Stimulated activated naive CD8-positive, alpha-beta T cell treated with anti-CD3 and anti-CD28 coated beads, Interleukin-15, Interleukin-2, amounts not matched to agents 100 ng/mL and 50 ng/mL, for 24 hours (primary cell): ENCODE measurements around the gene TMEM181.
"Not testable (repeated sequence)": the region's sequence is repeated elsewhere in the genome, so short reads cannot be mapped to it uniquely, and the experiment has no call there.

Experiments used
- H3K27ac Mint-ChIP-seq: one replicate; pipeline ENCODE4 v1.8.0; 2021; ENCODE audit warnings: mild to moderate bottlenecking, mixed read lengths
- H3K27me3 Mint-ChIP-seq: one replicate; pipeline ENCODE4 v1.8.0; 2021; ENCODE audit warnings: mixed read lengths
- H3K36me3 Mint-ChIP-seq: one replicate; pipeline ENCODE4 v1.8.0; 2021; ENCODE audit warnings: low read depth, mixed read lengths
- H3K4me1 Mint-ChIP-seq: one replicate; pipeline ENCODE4 v1.8.0; 2021; ENCODE audit warnings: low read depth, mixed read lengths
- H3K4me3 Mint-ChIP-seq: one replicate; pipeline ENCODE4 v1.8.0; 2021; ENCODE audit warnings: mild to moderate bottlenecking, mixed read lengths
- H3K9me3 Mint-ChIP-seq: one replicate; pipeline ENCODE4 v1.8.0; 2021; ENCODE audit warnings: mixed read lengths

Gene TMEM181

GRCh38 chr6:158653577-158654354, 93.9 kb downstream of the TMEM181 start:
- Mint-ChIP-seq H3K27ac (peak overlapping the region; percentile 99), H3K36me3 (peaks cover 78% of the 10 kb centered on the region), H3K4me3 (peak overlapping the region; percentile 91), H3K27me3 (no peaks in the 10 kb centered on the region), H3K9me3 (no peaks in the 10 kb centered on the region), H3K4me1 (peaks cover 75% of the 10 kb centered on the region)

- H3K4me3 Mint-ChIP-seq: peak overlapping the region; percentile 91
Measured at GRCh38 chr6:158654498-158654897, 94.6 kb downstream of the TMEM181 start.

GRCh38 chr6:158654960-158655489, 95.1 kb downstream of the TMEM181 start:
- Mint-ChIP-seq H3K36me3 (peaks cover 85% of the 10 kb centered on the region), H3K9me3 (no peaks in the 10 kb centered on the region), H3K4me1 (peaks cover 75% of the 10 kb centered on the region)

More at GRCh38 chr6:158654498-158654897, 94.6 kb downstream of the TMEM181 start:
- Mint-ChIP-seq H3K9me3 (no peaks in the 10 kb centered on the region), H3K27me3 (no peaks in the 10 kb centered on the region), H3K4me1 (peaks cover 75% of the 10 kb centered on the region), H3K36me3 (peaks cover 85% of the 10 kb centered on the region), H3K27ac (peak overlapping the region; percentile 99)

GRCh38 chr6:158655569-158656450, 95.9 kb downstream of the TMEM181 start:
- Mint-ChIP-seq H3K27me3 (no peaks in the 10 kb centered on the region), H3K27ac (peak overlapping the region; percentile 99), H3K4me3 (peak overlapping the region; percentile 91), H3K4me1 (peaks cover 79% of the 10 kb centered on the region), H3K36me3 (peaks cover 87% of the 10 kb centered on the region), H3K9me3 (no peaks in the 10 kb centered on the region)

More at GRCh38 chr6:158654960-158655489, 95.1 kb downstream of the TMEM181 start:
- H3K4me3 Mint-ChIP-seq: peak overlapping the region; percentile 91
- peak overlapping the region; percentile 99 for H3K27ac Mint-ChIP-seq
- no peaks in the 10 kb centered on the region for H3K27me3 Mint-ChIP-seq

GRCh38 chr6:158656986-158657385, 97.1 kb downstream of the TMEM181 start:
- not testable (repeated sequence) for H3K9me3 Mint-ChIP-seq, H3K27me3 Mint-ChIP-seq, H3K27ac Mint-ChIP-seq
- peaks cover 78% of the 10 kb centered on the region for H3K4me1 Mint-ChIP-seq
- H3K4me3 Mint-ChIP-seq: peak overlapping the region; percentile 15
- H3K36me3 Mint-ChIP-seq: peaks cover 82% of the 10 kb centered on the region

GRCh38 chr6:158660333-158660754, 100.5 kb downstream of the TMEM181 start:
- H3K36me3 Mint-ChIP-seq: peaks cover 85% of the 10 kb centered on the region
- H3K27ac Mint-ChIP-seq: no peak overlapping the region
- no peak overlapping the region for H3K4me3 Mint-ChIP-seq
- peaks cover 61% of the 10 kb centered on the region for H3K4me1 Mint-ChIP-seq
- no peaks in the 10 kb centered on the region for H3K9me3 Mint-ChIP-seq
- no peaks in the 10 kb centered on the region for H3K27me3 Mint-ChIP-seq

- no peak overlapping the region for H3K27ac Mint-ChIP-seq
- H3K36me3 Mint-ChIP-seq: peaks cover 83% of the 10 kb centered on the region
- no peaks in the 10 kb centered on the region for H3K27me3 Mint-ChIP-seq
- H3K4me1 Mint-ChIP-seq: peaks cover 52% of the 10 kb centered on the region
- no peaks in the 10 kb centered on the region for H3K9me3 Mint-ChIP-seq
- no peak overlapping the region for H3K4me3 Mint-ChIP-seq
Measured at GRCh38 chr6:158661156-158661685, 101.3 kb downstream of the TMEM181 start.

GRCh38 chr6:158662607-158662953, 102.7 kb downstream of the TMEM181 start:
- Mint-ChIP-seq H3K9me3 (no peaks in the 10 kb centered on the region), H3K36me3 (peaks cover 83% of the 10 kb centered on the region)

GRCh38 chr6:158662954-158663624, 103.2 kb downstream of the TMEM181 start:
- H3K4me3 Mint-ChIP-seq: no peak overlapping the region
- H3K27ac Mint-ChIP-seq: no peak overlapping the region
- H3K36me3 Mint-ChIP-seq: peaks cover 86% of the 10 kb centered on the region
- H3K9me3 Mint-ChIP-seq: no peaks in the 10 kb centered on the region
- H3K27me3 Mint-ChIP-seq: no peaks in the 10 kb centered on the region
- H3K4me1 Mint-ChIP-seq: peaks cover 55% of the 10 kb centered on the region

More at GRCh38 chr6:158662607-158662953, 102.7 kb downstream of the TMEM181 start:
- no peak overlapping the region for H3K4me3 Mint-ChIP-seq
- H3K4me1 Mint-ChIP-seq: peaks cover 52% of the 10 kb centered on the region
- no peak overlapping the region for H3K27ac Mint-ChIP-seq
- no peaks in the 10 kb centered on the region for H3K27me3 Mint-ChIP-seq

- H3K36me3 Mint-ChIP-seq: peaks cover 85% of the 10 kb centered on the region
- H3K4me1 Mint-ChIP-seq: peaks cover 55% of the 10 kb centered on the region
- no peak overlapping the region for H3K4me3 Mint-ChIP-seq
- no peaks in the 10 kb centered on the region for H3K27me3 Mint-ChIP-seq
- H3K27ac Mint-ChIP-seq: no peak overlapping the region
- H3K9me3 Mint-ChIP-seq: no peaks in the 10 kb centered on the region
Measured at GRCh38 chr6:158663625-158664165, 103.8 kb downstream of the TMEM181 start.

- Mint-ChIP-seq H3K9me3 (no peaks in the 10 kb centered on the region), H3K36me3 (peaks cover 81% of the 10 kb centered on the region), H3K4me3 (no peak overlapping the region), H3K4me1 (peaks cover 39% of the 10 kb centered on the region), H3K27me3 (no peaks in the 10 kb centered on the region), H3K27ac (no peak overlapping the region)
Measured at GRCh38 chr6:158665332-158665731, 105.4 kb downstream of the TMEM181 start.

GRCh38 chr6:158666628-158667359, 106.9 kb downstream of the TMEM181 start:
- Mint-ChIP-seq H3K9me3 (no peaks in the 10 kb centered on the region), H3K36me3 (peaks cover 78% of the 10 kb centered on the region), H3K27ac (no peak overlapping the region), H3K4me1 (peaks cover 31% of the 10 kb centered on the region), H3K27me3 (no peaks in the 10 kb centered on the region), H3K4me3 (no peak overlapping the region)

- Mint-ChIP-seq H3K27me3 (no peaks in the 10 kb centered on the region), H3K4me1 (peaks cover 27% of the 10 kb centered on the region)
Measured at GRCh38 chr6:158667360-158667981, 107.6 kb downstream of the TMEM181 start.

More at GRCh38 chr6:158667360-158667981, 107.6 kb downstream of the TMEM181 start:
- no peak overlapping the region for H3K4me3 Mint-ChIP-seq
- no peak overlapping the region for H3K27ac Mint-ChIP-seq
- H3K36me3 Mint-ChIP-seq: peaks cover 79% of the 10 kb centered on the region
- no peaks in the 10 kb centered on the region for H3K9me3 Mint-ChIP-seq
